ENCODE data around the gene UBE2D1. TPM values are rescaled to one million over a fixed set of nuclear protein-coding genes. Genes with fewer than 3 reads are reported as not detected.
A peak's percentile ranks its signal among the peaks of the same experiment; 100 is the strongest.

Gene UBE2D1
- total RNA-seq, 2 experiments from 2014 or later = 10.9 to 12.7 TPM

GRCh38 chr10:58350023-58350422 lies 15.2 kb downstream of the UBE2D1 start:
- ATAC-seq (ENCODE audit: low read depth) (no peak), DNase-seq (no peak)
- no peak overlapping the region for H3K27ac Mint-ChIP-seq
- no peaks in the 10 kb centered on the region for H3K9me3 Mint-ChIP-seq
- H3K4me1 Mint-ChIP-seq = peaks cover 4% of the 10 kb centered on the region
- peaks cover 14% of the 10 kb centered on the region for H3K36me3 Mint-ChIP-seq
- H3K4me3 Mint-ChIP-seq = no peak overlapping the region
- H3K27me3 Mint-ChIP-seq = no peaks in the 10 kb centered on the region
- POLR2A ChIA-PET = interaction anchor here (0.8 kb wide), 1 partner anchor 8 kb away, joined by 3 read pairs; no protein-coding TSS in a partner anchor

- Mint-ChIP-seq H3K4me1 (peaks cover 4% of the 10 kb centered on the region), H3K27ac (no peak overlapping the region)
- POLR2A ChIA-PET = interaction anchor here (0.8 kb wide), 1 partner anchor 8 kb away, joined by 3 read pairs; no protein-coding TSS in a partner anchor
These were observed 16.0 kb downstream of the UBE2D1 start for GRCh38 chr10:58350619-58351323.

GRCh38 chr10:58351616-58352578 lies 17.1 kb downstream of the UBE2D1 start:
- Mint-ChIP-seq H3K4me3 (no peak overlapping the region), H3K4me1 (peaks cover 4% of the 10 kb centered on the region), H3K27ac (no peak overlapping the region), H3K9me3 (no peaks in the 10 kb centered on the region), H3K36me3 (peaks cover 3% of the 10 kb centered on the region), H3K27me3 (no peaks in the 10 kb centered on the region)
- POLR2A ChIA-PET = interaction anchor here (1.1 kb wide), 1 partner anchor 17 kb away, joined by 3 read pairs; the partner anchor contains the start of gene UBE2D1
- ATAC-seq (ENCODE audit: low read depth) (no peak), DNase-seq (no peak)

More at GRCh38 chr10:58350619-58351323, 16.0 kb downstream of the UBE2D1 start:
- DNase-seq = no peak
- no peak overlapping the region for H3K4me3 Mint-ChIP-seq
- no peak for ATAC-seq (ENCODE audit: low read depth)
- no peaks in the 10 kb centered on the region for H3K9me3 Mint-ChIP-seq
- peaks cover 10% of the 10 kb centered on the region for H3K36me3 Mint-ChIP-seq
- no peaks in the 10 kb centered on the region for H3K27me3 Mint-ChIP-seq

- DNase-seq = no peak
- Mint-ChIP-seq H3K27me3 (no peaks in the 10 kb centered on the region), H3K4me3 (no peak overlapping the region), H3K27ac (no peak overlapping the region), H3K36me3 (peaks cover 4% of the 10 kb centered on the region), H3K9me3 (no peaks in the 10 kb centered on the region), H3K4me1 (peaks cover 4% of the 10 kb centered on the region)
- no peak for ATAC-seq (ENCODE audit: low read depth)
- POLR2A ChIA-PET = interaction anchor here (1.1 kb wide), 1 partner anchor 18 kb away, joined by 3 read pairs; the partner anchor contains the start of gene UBE2D1
These were observed 18.3 kb downstream of the UBE2D1 start for GRCh38 chr10:58352956-58353610.

GRCh38 chr10:58356756-58357155 lies 21.9 kb downstream of the UBE2D1 start:
- H3K4me3 Mint-ChIP-seq = no peak overlapping the region
- no peak overlapping the region for H3K27ac Mint-ChIP-seq
- ATAC-seq (ENCODE audit: low read depth) (no peak), DNase-seq (no peak)
- H3K36me3 Mint-ChIP-seq = peaks cover 15% of the 10 kb centered on the region
- H3K27me3 Mint-ChIP-seq = no peaks in the 10 kb centered on the region
- peaks cover 17% of the 10 kb centered on the region for H3K4me1 Mint-ChIP-seq
- POLR2A ChIA-PET = no interaction called here
- no peaks in the 10 kb centered on the region for H3K9me3 Mint-ChIP-seq

GRCh38 chr10:58358314-58358933 lies 23.6 kb downstream of the UBE2D1 start:
- no peak for DNase-seq
- H3K27me3 Mint-ChIP-seq = no peaks in the 10 kb centered on the region
- no peak for ATAC-seq (ENCODE audit: low read depth)
- H3K36me3 Mint-ChIP-seq = peaks cover 15% of the 10 kb centered on the region
- peaks cover 13% of the 10 kb centered on the region for H3K4me1 Mint-ChIP-seq
- POLR2A ChIA-PET = no interaction called here
- H3K27ac Mint-ChIP-seq = no peak overlapping the region
- H3K9me3 Mint-ChIP-seq = no peaks in the 10 kb centered on the region
- no peak overlapping the region for H3K4me3 Mint-ChIP-seq

- peaks cover 13% of the 10 kb centered on the region for H3K4me1 Mint-ChIP-seq
- ATAC-seq (ENCODE audit: low read depth) (no peak), DNase-seq (no peak)
- POLR2A ChIA-PET = no interaction called here
- no peak overlapping the region for H3K27ac Mint-ChIP-seq
- no peaks in the 10 kb centered on the region for H3K27me3 Mint-ChIP-seq
- no peaks in the 10 kb centered on the region for H3K9me3 Mint-ChIP-seq
- no peak overlapping the region for H3K4me3 Mint-ChIP-seq
- peaks cover 18% of the 10 kb centered on the region for H3K36me3 Mint-ChIP-seq
These were observed 24.1 kb downstream of the UBE2D1 start for GRCh38 chr10:58358947-58359346.

GRCh38 chr10:58359541-58359940 lies 24.7 kb downstream of the UBE2D1 start:
- peaks cover 18% of the 10 kb centered on the region for H3K36me3 Mint-ChIP-seq
- POLR2A ChIA-PET = no interaction called here
- peak overlapping the region; percentile 10 for H3K4me3 Mint-ChIP-seq
- H3K9me3 Mint-ChIP-seq = no peaks in the 10 kb centered on the region
- H3K27ac Mint-ChIP-seq = no peak overlapping the region
- DNase-seq (no peak), ATAC-seq (ENCODE audit: low read depth) (no peak)
- peaks cover 13% of the 10 kb centered on the region for H3K4me1 Mint-ChIP-seq
- no peaks in the 10 kb centered on the region for H3K27me3 Mint-ChIP-seq

GRCh38 chr10:58360412-58361004 lies 25.7 kb downstream of the UBE2D1 start:
- no peak overlapping the region for H3K27ac Mint-ChIP-seq
- no peak overlapping the region for H3K4me3 Mint-ChIP-seq

GRCh38 chr10:58361353-58361752 lies 26.5 kb downstream of the UBE2D1 start:
- H3K4me3 Mint-ChIP-seq = no peak overlapping the region
- H3K9me3 Mint-ChIP-seq = no peaks in the 10 kb centered on the region
- H3K36me3 Mint-ChIP-seq = peaks cover 21% of the 10 kb centered on the region
- DNase-seq = no peak
- H3K27ac Mint-ChIP-seq = no peak overlapping the region
- ATAC-seq (ENCODE audit: low read depth) = no peak
- H3K27me3 Mint-ChIP-seq = no peaks in the 10 kb centered on the region
- peaks cover 13% of the 10 kb centered on the region for H3K4me1 Mint-ChIP-seq
- POLR2A ChIA-PET = no interaction called here

More at GRCh38 chr10:58360412-58361004, 25.7 kb downstream of the UBE2D1 start:
- Mint-ChIP-seq H3K4me1 (peaks cover 13% of the 10 kb centered on the region), H3K9me3 (no peaks in the 10 kb centered on the region), H3K27me3 (no peaks in the 10 kb centered on the region), H3K36me3 (peaks cover 21% of the 10 kb centered on the region)
- no peak for DNase-seq
- POLR2A ChIA-PET = no interaction called here
- ATAC-seq (ENCODE audit: low read depth) = peak; percentile 56

- no peak for DNase-seq
These were observed 27.4 kb downstream of the UBE2D1 start for GRCh38 chr10:58362027-58362789.

GRCh38 chr10:58367069-58367468 lies 32.3 kb downstream of the UBE2D1 start:
- Mint-ChIP-seq H3K36me3 (peaks cover 6% of the 10 kb centered on the region), H3K27me3 (no peaks in the 10 kb centered on the region), H3K27ac (no peak overlapping the region), H3K4me3 (no peak overlapping the region), H3K4me1 (no peaks in the 10 kb centered on the region), H3K9me3 (no peaks in the 10 kb centered on the region)
- no peak for DNase-seq
- ATAC-seq (ENCODE audit: low read depth) = no peak
- POLR2A ChIA-PET = no interaction called here

More at GRCh38 chr10:58362027-58362789, 27.4 kb downstream of the UBE2D1 start:
- Mint-ChIP-seq H3K4me1 (peaks cover 13% of the 10 kb centered on the region), H3K4me3 (no peak overlapping the region), H3K36me3 (peaks cover 21% of the 10 kb centered on the region), H3K27ac (no peak overlapping the region), H3K9me3 (no peaks in the 10 kb centered on the region), H3K27me3 (no peaks in the 10 kb centered on the region)
- ATAC-seq (ENCODE audit: low read depth) = no peak
- POLR2A ChIA-PET = no interaction called here
